Fibroblast of mammary gland (primary cell): ENCODE data around the gene SPTLC1.
A peak's percentile ranks its signal among the peaks of the same experiment; 100 is the strongest.

Source experiments
- DNase-seq: peaks from one replicate; pipeline ENCODE4 v3.0.0-alpha.2; 2010; ENCODE audit warnings: low read depth
- H3K4me3 ChIP-seq: 2 replicates; pipeline ENCODE4 v1.5.1; 2011; ENCODE audit warnings: low read depth, mild to moderate bottlenecking, low read length, moderate library complexity; ENCODE audit not compliant: control insufficient read depth
- CTCF ChIP-seq: conservative IDR thresholded peaks from 2 replicates; pipeline ENCODE4 v1.5.1; 2011; ENCODE audit warnings: low read depth, low read length, inconsistent platforms; ENCODE audit not compliant: control insufficient read depth, insufficient read depth

SPTLC1 gene

GRCh38 chr9:91995000-91995655 lies 120.1 kb downstream of the SPTLC1 start:
- DNase-seq = no peak
- TF ChIP-seq CTCF = no peak
- H3K4me3 ChIP-seq = no peak overlapping the region

GRCh38 chr9:91994422-91994821 lies 120.8 kb downstream of the SPTLC1 start:
- DNase-seq = no peak
- TF ChIP-seq CTCF = no peak
- no peak overlapping the region for H3K4me3 ChIP-seq

- peak overlapping the region; percentile 13 for H3K4me3 ChIP-seq
- TF ChIP-seq CTCF = no peak
- DNase-seq = peak; percentile 86
Measured at GRCh38 chr9:91992461-91993041, 122.7 kb downstream of the SPTLC1 start.

GRCh38 chr9:91991721-91992341 lies 123.4 kb downstream of the SPTLC1 start:
- peak overlapping the region; percentile 9 for H3K4me3 ChIP-seq
- DNase-seq = peak; percentile 31
- no peak for TF ChIP-seq CTCF

GRCh38 chr9:91986248-91986647 lies 129.0 kb downstream of the SPTLC1 start:
- DNase-seq = no peak
- TF ChIP-seq CTCF = no peak
- no peak overlapping the region for H3K4me3 ChIP-seq

- no peak overlapping the region for H3K4me3 ChIP-seq
- TF ChIP-seq CTCF = no peak
- no peak for DNase-seq
Measured at GRCh38 chr9:91985692-91986091, 129.5 kb downstream of the SPTLC1 start.
